ENCODE results near the gene FMN2. TPM values are rescaled to one million over a fixed set of nuclear protein-coding genes. Genes with fewer than 3 reads are reported as not detected.

Gene FMN2
- total RNA-seq, 1 donor from 2014 or later, result 0.15 TPM

DNA sequence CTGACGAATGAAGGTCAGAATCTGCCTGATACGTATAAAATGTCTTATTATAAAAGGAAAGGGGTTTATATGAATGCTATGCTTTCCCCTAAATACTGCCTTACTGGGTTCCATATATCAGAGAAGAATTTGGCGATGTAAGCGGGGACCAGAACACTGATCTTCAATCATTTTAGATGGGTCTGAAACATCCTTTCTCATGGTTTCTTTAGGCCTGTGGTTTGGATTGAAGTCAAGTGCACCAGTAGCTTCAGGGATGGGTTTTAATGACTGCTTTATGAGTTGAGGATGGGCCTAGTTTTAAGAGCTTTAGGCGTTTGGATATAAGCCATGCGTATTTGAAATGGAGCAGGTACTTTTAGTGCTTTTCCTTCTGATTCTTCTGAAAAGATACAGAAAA lies 6.9 kb downstream of the FMN2 start:
- no peak for DNase-seq (ENCODE audit: low read depth)

GRCh38 chr1:240099329-240099728 lies 7.6 kb downstream of the FMN2 start:
- no peak for DNase-seq (ENCODE audit: low read depth)

DNA sequence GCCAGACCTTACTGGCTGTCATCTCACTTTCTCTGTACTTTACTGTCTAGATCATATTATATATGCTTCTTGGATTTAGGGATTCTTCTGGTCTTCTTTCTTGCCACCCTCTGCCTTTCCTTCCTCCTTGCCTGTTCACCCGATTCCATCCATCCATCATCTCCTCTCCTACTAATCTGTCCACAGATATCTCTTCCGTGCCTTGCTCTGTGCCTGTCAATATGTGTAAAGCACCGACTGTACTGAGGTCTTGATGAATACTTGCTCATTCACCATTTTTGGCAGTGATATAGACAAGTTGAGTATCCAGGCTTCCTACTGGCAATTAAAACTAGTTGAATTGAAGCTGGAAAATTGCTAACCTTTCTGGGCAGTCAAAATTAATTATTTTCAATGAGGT lies 8.1 kb downstream of the FMN2 start:
- DNase-seq (ENCODE audit: low read depth), result no peak

- DNase-seq (ENCODE audit: low read depth), result no peak
These were observed 8.8 kb downstream of the FMN2 start for GRCh38 chr1:240100371-240100934.

- no peak for DNase-seq (ENCODE audit: low read depth)
These were observed 9.6 kb downstream of the FMN2 start for GRCh38 chr1:240101306-240101705.

GRCh38 chr1:240101737-240102136 lies 10.1 kb downstream of the FMN2 start:
- no peak for DNase-seq (ENCODE audit: low read depth)

GRCh38 chr1:240104672-240105071 lies 13.0 kb downstream of the FMN2 start:
- DNase-seq (ENCODE audit: low read depth), result no peak

GRCh38 chr1:240107058-240107684 lies 15.5 kb downstream of the FMN2 start:
- DNase-seq (ENCODE audit: low read depth), result peak; percentile 83

DNA sequence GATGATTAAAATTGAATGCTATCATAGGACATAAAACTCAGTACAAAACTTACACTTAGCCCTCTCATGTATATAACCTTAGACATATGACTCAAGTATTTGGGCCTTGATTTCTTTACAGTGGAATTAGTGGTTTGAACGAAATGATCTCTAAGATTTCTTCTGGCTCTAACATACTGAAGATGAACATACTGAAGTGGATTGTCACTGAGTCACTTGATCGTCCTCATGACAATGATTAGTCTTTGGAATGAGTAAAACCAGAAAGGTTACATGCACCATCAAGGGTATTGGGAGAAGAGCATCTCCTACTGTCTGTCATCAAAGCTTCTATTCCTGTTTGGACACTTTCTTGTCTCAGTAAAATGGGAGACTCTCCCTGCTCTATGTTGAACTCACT lies 17.4 kb downstream of the FMN2 start:
- no peak for DNase-seq (ENCODE audit: low read depth)

DNA sequence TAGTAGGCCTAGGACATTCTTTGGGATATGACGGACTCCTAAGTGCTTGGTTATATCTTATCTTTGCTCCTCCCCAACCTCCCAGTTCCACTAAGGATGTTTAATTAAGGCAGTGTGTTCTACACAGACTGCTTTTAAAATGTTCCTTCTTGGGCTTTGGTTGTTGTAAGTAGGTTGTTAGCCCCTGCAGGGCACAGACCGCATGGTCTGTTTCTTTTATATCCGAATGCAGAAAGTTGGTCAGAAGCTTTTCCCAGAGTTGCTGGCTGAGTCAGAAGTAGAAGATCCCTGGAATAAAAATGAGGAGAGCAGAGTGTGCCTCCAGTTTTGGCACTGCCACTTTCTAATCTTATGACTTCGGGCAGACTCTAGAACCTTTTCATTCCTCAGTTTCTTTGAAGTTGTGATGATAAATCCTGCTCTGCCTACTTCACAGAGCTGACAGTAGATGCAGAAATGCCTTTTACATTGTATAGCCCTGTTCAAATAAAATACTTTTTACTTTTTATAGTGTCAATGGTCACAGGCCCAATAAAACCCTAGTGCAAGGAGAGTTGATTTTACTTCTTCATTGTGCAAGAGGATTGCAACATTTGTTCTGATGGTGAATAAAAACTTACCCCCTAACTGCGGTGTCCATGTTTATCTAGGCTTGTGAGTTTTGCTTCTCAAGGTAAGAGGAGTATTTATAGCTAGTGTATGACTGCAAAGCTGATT lies 18.4 kb downstream of the FMN2 start:
- peak; percentile 50 for DNase-seq (ENCODE audit: low read depth)

DNA sequence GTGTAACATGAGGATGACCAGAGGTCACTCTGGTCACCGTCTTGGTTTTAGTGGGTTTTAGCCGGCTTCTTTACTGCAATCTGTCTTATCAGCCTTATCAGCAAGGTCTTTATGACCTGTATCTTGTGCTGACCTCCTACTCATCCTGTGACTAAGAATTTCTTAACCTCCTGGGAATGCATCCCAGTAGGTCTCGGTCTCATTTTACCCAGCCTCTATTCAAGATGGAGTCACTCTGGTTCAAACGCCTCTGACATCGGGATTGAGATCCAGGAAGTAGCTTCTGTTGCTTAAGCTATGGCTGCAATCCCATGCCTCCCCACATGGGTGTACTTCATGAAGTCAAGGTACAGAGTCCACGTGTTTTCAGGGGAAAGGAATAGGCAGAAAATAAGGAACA lies 19.9 kb downstream of the FMN2 start:
- no peak for DNase-seq (ENCODE audit: low read depth)

- DNase-seq (ENCODE audit: low read depth), result no peak
These were observed 22.5 kb downstream of the FMN2 start for GRCh38 chr1:240114222-240114621.

DNA sequence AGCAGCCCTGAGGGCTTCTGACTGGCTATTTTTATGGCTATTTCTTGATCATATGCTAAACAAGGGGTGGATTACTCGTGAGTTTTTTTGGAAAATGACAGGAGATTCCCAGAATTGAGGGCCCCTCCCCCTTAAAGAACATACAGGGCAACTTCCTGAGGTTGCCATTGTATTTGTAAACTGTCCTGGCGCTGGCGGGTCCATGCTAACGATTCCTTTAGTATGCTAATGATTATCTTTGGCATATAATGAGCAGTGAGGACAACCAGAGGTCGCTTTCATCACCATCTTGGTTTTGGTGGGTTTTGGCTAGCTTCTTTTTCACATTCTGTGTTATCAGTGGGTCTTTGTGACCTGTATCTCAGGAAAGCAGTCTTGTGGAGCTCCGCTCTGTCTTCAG lies 24.1 kb downstream of the FMN2 start:
- DNase-seq (ENCODE audit: low read depth), result no peak

DNA sequence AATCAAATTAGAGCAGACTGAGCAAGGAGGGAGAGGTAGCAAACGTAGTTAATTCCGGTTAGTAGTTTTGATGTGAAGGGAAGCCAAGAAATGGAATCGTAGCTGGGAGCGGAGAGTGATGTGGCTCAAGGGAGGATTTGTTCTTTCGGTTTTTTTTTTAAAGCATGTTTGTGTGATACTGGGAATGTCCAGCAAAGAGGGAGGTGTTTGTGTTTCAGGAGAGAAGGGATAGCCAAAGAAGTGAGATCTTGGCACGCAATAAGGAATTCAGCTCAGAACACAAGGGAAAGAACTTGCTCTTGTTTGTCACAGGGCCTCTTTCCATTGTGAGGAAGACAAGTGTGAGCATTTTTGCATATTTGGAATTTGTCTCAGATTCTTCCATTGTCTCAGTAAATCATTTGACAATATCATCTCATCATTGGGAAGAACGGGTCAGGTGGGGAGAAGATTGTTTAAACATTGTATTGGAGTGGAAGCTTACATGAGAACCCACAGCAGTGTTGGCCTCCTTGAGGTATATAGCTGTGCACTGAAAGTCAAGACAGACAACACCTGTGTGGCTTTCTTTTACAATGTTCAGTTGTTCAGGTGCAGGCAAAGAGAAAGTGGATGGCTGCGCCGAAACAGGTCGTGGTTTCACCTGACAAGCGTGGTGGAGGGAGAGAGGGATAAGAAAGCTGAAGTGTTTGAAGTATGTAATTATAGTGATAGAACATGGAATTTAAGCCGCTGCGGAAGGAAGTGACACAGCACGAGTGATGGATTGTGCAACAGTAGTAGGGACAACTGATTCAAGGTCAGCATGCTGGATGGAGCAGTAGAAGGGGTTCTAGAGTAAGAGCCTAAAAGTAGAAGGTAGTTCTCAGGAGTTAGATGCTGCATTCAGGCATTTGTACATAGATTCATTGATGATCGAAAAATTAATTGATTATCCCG lies 25.4 kb downstream of the FMN2 start:
- DNase-seq (ENCODE audit: low read depth), result no peak

DNA sequence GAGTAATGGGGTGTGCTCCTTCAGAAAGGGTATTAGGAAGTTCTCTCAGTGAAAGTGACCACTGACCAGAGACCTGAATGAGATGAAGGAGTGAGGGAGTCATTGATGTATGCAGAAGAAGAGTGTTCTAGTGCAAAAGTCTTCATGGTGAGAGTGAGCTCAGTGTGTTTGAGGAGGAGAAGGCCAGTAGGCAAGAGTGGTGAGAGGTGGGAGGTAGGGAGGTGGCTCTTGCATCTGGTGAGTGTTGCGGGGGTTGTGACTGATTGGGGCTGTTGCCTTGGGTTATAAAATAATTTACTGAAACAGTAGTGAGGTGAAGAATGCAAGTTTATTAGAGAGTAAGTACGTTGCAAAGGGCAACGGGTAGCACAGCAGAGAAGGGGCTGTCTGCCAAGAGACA lies 26.2 kb downstream of the FMN2 start:
- DNase-seq (ENCODE audit: low read depth), result no peak

DNA sequence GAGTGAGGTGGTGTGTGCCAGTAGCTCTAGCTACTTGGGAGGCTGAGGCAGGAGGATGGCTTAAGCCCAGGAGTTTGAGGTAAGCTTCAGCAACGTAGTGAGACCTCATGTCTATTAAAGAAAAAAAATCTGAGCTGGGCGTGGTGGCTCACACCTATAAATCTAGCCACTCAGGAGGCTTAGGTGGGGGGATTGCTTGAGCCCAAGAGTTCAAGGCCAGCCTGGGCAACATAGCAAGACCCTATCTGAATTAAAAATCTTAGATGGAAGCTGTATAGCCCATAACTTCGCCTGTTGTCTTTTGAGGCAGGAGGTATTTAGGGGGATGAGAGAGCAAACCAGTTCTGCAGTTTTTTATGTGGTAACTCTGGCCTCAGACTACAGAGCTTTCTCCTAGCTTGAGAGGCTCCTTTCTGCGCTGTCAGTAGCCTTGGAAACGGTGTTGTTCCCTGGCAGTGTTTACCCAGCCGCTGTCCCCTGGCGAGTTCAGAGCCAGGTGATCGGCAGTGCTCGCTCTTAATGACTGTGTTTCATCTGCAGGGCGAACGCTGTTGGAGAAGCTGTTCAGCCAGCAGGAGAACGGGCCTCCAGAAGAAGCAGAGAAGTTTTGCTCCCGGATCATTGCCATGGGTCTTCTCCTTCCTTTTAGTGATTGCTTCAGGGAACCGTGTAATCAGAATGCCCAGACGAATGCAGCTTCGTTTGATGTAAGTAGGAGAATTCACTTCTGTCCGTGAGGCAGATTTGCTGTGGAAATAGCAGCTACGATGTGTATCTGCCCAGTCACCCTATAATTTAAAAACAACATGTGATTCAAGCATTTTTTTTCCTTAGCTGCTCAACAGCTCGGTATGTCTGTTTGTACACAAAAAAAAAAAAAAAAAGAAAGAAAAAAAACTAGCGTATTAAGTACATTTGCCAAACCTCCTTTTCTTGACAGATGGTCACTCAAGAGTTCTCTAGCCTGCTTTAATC lies 31.2 kb downstream of the FMN2 start:
- DNase-seq (ENCODE audit: low read depth), result peak; percentile 60

DNA sequence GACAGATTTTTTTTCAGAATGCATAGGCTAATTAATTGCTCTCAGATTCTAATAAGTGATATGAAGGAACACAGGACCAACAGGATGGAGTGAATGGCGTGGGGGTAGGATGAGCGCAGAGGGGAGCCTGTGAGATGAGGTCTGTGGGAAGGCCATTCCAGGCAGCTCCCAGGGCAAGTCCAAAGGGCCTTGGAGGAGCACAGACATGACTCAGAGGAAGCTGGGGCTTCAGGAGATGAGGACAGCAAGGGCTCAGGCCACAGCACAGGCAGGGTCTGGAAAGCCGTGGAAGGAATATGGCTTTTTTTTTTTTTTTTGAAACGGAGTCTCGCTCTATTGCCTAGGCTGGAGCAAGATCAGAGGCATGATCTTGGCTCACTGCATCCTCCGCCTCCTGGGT lies 35.1 kb downstream of the FMN2 start:
- no peak for DNase-seq (ENCODE audit: low read depth)

DNA sequence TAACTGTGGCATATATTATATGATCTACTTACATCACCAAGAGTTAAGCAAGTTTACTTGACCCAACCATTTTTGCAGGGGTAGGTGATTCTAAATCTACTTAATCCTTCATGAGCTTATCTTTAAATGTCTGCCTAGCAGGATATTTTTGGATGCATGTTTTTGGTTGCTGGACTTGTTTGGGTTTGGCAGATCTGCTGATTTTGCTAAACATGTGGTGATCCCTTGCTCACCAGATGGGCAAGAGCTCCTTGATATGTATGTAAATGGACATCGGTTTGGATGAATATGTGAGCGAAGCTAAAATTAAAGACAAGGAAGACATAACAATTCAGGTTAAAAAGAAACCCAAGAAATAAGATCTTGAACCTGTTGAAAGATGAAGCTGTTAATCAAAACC lies 36.7 kb downstream of the FMN2 start:
- no peak for DNase-seq (ENCODE audit: low read depth)

- DNase-seq (ENCODE audit: low read depth), result no peak
These were observed 42.4 kb downstream of the FMN2 start for GRCh38 chr1:240134113-240134512.

DNA sequence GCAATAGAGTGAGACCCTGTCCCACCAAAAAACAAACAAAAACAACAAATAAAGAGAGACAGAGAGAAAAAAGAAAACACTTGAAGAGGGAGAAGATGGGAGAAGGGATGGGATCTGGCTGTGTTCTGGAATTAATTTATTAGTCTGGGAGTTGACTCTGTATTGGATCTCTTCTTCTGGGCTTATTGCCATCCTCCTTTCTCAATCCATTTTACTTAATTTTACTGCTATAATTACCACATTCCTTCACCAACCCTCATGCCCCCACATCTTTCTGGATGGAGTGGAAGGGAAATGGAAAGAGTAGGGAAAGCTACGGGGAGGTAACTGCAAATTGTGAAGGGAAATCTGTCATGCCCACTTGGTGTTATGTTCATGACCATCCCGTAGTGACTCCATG lies 42.9 kb downstream of the FMN2 start:
- DNase-seq (ENCODE audit: low read depth), result no peak

GRCh38 chr1:240136402-240136801 lies 44.7 kb downstream of the FMN2 start:
- no peak for DNase-seq (ENCODE audit: low read depth)

Data from renal cortical epithelial cell (primary cell).